ENCODE data around the gene RACK1.
A peak's percentile ranks its signal among the peaks of the same experiment; 100 is the strongest.

The RACK1 gene

GRCh38 chr5:181259283-181259682, 15.6 kb upstream of the RACK1 start:
- no peak for DNase-seq

- DNase-seq = no peak
Observed at GRCh38 chr5:181258576-181258975, 14.9 kb upstream of the RACK1 start.

DNA sequence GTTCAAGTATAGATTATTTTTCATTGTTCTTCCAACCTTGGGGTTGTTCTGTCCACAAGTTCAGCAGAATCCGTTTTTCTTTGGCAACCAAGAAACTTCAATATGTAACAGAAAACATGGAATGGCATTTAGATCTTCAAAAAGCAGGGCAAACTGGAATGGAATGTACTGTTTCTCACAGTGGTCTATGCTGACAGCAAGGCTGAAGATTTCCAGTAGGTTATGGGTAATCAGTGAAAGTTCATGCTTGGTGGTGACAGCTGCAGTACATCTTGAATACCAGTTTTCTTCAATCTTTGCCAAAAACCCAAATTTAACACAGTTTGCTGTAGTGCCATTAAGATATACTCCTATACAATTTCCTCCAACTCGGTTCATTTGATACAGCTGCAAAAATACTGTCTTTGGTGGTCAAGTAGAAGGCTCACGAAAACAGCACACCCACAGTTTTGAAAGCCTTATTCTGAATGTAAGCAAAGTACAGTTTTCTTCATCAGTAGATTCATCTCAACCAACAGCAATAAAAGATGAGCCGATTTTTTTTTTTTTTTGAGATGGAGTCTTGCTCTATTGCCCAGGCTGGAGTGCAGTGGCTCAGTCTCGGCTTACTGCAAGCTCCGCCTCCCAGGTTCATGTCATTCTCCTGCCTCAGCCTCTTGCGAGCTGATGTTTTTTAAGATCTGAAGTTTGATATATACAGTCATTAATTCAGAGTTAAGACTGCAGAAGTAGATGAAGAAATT, 12.3 kb upstream of the RACK1 start:
- no peak for DNase-seq

DNA sequence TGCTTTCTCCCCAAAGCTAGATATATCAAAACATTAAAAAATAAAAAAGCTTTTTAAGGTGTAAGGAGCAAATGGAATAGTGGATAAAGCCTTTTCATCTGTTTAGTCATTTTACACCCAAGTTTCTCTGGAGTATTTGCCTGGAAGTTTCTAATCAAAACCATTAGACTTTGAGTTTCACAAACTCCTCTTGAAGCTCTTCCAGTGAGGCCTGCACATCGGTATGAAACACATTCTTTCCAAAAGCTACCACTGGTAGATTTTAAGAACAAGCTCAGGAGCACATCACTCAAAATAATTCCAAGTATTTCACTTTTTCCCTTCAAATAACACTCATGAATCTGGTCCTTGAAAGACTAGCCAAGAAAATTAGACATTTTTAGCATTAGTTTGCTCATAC, 11.6 kb upstream of the RACK1 start:
- DNase-seq = no peak

DNA sequence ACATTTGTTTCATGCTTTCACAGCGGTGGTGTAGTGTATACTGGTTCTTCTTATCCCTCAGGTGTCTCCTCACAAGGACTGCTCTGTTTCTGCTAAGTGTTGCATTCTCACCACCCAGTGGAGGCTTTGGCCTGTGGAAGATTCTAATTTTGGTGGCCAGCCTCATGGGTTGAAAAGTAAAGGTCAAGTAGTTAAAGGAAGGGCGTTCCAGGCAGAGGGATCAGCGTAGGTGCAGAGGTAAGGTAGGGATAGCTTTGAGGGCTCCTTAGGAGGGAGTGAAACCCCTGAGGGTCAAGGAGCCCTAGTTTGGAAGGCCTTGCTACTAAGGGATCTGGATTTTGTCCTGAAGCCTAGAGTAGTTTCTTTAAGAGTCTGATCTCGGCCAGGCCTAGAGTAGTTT, 4.6 kb upstream of the RACK1 start:
- no peak for DNase-seq

GRCh38 chr5:181246276-181247049, 2.8 kb upstream of the RACK1 start:
- peak; percentile 80 for DNase-seq

GRCh38 chr5:181245427-181246275, 1.9 kb upstream of the RACK1 start:
- DNase-seq = no peak

DNA sequence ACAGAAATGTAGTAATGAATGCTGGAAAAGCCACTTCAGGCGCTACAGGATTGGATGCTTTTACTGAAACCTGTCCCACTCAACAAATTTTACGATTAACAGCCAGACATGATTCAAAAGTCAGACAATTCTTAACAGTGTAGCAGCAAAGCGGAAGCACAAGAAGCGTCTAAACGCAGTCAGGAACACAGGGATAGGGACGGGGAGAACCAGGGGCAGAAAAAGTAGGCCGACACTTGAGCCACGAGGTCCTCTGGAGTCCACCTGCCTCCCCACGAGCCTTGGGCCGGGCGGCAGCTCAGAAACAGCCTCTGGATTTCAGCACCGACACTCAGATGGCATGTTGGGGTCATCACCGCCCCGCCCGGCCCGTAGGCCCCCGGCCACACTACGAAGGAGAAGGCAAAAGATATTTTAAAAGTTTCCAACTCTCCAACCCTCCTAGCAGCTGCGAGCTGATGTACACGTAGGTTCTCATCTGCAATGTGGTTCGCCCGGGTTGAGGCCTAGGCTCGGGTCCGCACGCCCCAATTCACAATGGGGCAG, 615 bp downstream of the RACK1 start:
- no peak for DNase-seq

- no peak for DNase-seq
Observed at GRCh38 chr5:181242031-181242451, 1.7 kb downstream of the RACK1 start.

DNA sequence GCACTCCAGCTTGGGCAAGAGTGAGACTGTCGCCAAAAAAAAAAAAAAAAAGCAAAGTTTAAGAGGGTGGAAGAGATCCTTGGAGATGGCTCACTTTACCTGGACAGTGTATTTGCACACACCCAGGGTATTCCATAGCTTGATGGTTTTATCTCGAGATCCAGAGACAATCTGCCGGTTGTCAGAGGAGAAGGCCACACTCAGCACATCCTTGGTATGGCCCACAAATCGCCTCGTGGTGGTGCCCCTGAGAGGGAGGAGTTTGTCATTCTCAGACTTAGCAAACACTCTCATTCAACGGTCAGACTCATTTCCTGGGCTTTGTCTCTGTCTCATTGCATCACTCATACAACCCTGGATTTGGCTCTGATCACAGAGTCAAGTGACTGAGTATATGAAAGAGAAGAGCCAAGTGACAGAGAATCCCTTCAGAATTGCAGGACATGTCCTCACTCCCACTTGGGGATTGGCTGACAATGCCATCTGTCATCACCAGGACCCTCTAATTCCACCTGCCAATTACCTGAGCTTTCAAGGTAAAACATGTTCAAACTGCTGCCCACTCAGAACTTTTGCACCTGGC, 2.2 kb downstream of the RACK1 start:
- DNase-seq = peak; percentile 70

DNA sequence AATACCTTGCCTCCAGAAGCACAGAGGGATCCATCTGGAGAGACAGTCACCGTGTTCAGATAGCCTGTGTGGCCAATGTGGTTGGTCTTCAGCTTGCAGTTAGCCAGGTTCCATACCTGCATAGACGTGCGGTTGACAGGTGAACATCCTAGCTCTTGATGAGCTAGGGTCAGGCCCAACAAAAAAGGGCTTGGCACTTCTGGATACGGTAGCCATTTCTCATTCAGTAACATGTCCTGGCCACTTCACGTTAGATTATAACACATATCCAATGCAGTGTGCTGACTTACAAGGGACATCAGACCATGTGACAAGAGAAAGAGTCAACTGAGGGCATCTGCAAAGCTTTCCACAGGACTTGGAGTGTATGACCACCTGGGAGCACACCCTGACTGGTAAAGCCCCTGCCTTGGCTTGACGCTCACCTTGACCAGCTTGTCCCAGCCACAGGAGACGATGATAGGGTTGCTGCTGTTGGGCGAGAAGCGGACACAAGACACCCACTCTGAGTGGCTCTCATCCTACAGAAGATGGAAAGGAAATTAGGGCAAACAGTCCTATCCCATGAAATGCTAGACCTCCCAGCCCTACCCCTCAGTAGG, 4.5 kb downstream of the RACK1 start:
- DNase-seq = no peak

DNA sequence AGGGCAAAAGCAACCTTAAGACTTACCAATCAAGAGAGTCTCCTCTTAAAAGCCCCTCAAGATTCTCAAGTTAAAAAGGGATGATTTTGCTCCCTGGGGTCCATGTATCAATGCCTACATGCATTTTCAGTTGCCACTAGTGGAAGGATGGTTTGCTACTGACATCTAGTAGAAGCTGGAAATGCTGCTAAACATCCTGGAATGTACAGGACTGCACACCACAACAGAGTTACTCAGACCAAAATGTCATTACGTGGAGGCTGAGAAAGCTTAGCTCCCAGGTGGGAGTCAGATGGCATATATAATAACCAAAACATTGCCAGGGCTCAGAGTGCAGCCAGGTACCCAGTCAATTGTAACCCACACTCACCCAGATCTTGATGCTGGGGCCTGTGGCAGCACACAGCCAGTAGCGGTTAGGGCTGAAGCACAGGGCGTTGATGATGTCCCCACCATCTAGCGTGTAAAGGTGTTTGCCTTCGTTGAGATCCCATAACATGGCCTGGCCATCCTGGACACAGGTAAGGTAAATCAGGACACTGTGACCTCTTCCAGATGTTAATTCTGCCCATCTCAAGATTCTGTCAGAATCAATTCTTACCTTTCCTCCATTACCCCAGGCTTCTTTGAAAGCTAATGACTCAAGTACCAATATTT, 5.8 kb downstream of the RACK1 start:
- no peak for DNase-seq

DNA sequence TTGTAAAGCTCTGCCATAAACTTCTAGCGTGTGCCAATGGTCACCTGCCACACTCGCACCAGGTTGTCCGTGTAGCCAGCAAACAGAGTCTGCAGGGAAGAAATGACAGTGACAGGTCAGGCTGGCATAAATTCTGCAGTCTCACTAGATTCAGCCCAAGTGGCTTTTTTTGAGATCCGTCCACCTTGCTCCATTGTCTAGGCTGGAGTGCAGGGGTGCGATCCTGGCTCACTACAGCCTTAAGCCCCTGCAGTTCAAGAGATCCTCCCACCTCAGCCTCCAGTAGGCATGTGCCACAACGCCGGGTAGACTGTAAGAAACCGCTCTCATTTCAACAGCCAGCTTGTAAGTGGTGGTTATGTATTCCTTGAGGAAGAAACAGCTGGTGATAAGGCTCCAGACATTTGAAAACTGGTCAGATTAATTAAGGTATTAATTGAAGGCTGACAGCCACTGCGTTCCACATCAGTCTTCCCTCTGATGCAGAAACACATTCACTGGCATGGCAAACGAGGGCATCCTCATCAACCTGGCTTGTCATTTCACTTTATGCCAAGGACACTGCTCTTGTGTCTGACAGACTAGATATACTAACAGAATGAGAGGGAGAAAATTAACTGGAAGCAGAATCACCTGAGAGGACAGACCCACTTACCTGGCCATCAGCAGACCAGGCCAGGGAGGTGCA, 6.6 kb downstream of the RACK1 start:
- DNase-seq = no peak

GRCh38 chr5:181236471-181236870, 7.2 kb downstream of the RACK1 start:
- no peak for DNase-seq

- DNase-seq = no peak
Observed at GRCh38 chr5:181235689-181236366, 7.9 kb downstream of the RACK1 start.

DNA sequence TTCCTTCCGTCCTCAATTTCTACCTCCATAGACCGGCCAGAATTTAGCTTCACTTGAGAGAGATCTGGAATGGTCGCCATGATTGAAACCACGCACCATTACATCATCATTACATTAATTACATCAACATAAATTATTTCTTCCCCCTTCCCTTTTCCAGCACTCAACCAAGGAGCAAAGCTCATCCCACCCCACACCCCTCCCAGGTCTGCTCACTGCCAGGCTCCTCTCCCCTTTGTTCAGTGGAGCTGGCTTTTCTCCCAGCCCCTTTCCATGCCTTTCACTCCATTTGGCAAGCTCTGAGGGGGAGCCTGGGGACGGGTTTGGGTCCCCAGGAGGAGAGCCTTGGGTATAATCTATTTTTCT, 8.4 kb downstream of the RACK1 start:
- no peak for DNase-seq

- DNase-seq = no peak
Observed at GRCh38 chr5:181234455-181235306, 9.0 kb downstream of the RACK1 start.

GRCh38 chr5:181233801-181234454, 9.8 kb downstream of the RACK1 start:
- no peak for DNase-seq

Data from activated naive CD4-positive, alpha-beta T cell treated with Interleukin-2 at 50 U/mL for 16 hours (primary cell).